Measurements from ENCODE around the gene TPPP3. TPM values are rescaled to one million over a fixed set of nuclear protein-coding genes. Genes with fewer than 3 reads are reported as not detected.

TPPP3 gene
- total RNA-seq, 2 donors from 2014 or later = 0.31 TPM; not detected in 1

DNA sequence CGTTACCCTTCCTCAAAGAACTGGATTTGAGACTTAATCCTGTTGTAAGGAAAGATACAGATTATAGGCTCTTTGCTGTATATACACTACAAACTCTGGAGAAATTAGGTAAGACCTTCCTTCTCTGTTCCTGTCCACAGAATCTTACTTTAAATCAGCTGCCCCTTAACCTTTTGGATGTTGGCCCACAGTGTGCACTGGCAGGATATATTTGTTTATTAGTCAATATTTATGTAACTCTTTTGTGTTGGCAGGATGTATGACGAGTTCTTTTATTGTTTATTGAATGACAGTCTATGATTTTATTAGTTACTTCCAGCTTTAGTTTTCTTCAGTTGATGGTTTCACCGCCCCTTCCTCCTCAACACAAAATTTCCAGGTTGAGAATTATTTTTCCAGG lies 47.0 kb downstream of the TPPP3 start:
- DNase-seq (ENCODE audit: low spot score) (no peak), ATAC-seq (no peak)
- H3K4me3 Mint-ChIP-seq = no peak overlapping the region
- no peaks in the 10 kb centered on the region for H3K36me3 Mint-ChIP-seq
- no peaks in the 10 kb centered on the region for H3K9me3 Mint-ChIP-seq
- H3K4me1 Mint-ChIP-seq (ENCODE audit: low read depth in 2 of 2) = no peaks in the 10 kb centered on the region
- H3K27ac Mint-ChIP-seq = no peak overlapping the region
- H3K27me3 Mint-ChIP-seq = no peaks in the 10 kb centered on the region

DNA sequence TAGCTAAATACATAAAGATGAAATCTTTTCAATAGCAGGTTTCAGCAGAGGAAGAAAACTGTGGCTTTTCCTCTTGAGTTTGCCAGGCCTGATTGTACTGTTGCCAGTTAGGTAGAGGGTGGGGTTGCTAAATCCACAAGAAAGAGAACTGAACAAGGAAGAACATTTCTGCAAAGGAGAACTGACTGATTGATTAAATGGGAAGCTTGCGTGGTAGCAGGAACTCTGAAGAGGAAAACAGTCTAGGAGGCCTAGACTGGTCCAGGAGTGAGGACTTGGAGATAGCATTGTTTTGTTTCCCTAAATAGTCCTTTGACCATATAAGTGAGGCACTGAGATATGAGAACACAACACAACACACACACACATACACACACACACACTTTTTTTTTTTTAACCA lies 47.9 kb downstream of the TPPP3 start:
- no peak overlapping the region for H3K4me3 Mint-ChIP-seq

DNA sequence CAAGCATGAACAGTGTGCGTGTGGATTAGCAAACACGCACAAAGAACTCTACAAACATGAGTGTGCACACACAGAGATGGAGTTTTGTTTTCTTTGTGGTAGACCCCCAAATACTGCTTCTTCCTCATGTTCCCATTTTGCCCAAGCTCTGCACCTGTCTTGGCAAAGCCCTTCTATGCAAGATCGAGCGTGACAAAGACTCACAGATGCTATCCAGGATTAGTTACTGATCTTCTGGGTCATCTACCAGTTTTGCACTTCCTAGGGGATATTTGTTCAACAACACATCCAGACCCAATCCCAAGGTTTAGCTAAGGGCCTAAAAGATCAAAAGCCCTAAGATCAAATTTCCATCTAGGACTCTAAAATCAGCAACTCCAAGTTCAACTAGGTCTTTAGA lies 50.7 kb downstream of the TPPP3 start:
- H3K4me3 Mint-ChIP-seq = no peak overlapping the region
- H3K4me1 Mint-ChIP-seq (ENCODE audit: low read depth in 2 of 2) = no peaks in the 10 kb centered on the region
- H3K27me3 Mint-ChIP-seq = no peaks in the 10 kb centered on the region
- no peaks in the 10 kb centered on the region for H3K36me3 Mint-ChIP-seq
- ATAC-seq = no peak
- DNase-seq (ENCODE audit: low spot score) = no peak
- no peak overlapping the region for H3K27ac Mint-ChIP-seq
- no peaks in the 10 kb centered on the region for H3K9me3 Mint-ChIP-seq

More for the DNA sequence above, 47.9 kb downstream of the TPPP3 start:
- Mint-ChIP-seq H3K9me3 (no peaks in the 10 kb centered on the region), H3K27ac (no peak overlapping the region), H3K36me3 (no peaks in the 10 kb centered on the region), H3K4me1 (ENCODE audit: low read depth in 2 of 2) (no peaks in the 10 kb centered on the region), H3K27me3 (no peaks in the 10 kb centered on the region)
- ATAC-seq (no peak), DNase-seq (ENCODE audit: low spot score) (no peak)

DNA sequence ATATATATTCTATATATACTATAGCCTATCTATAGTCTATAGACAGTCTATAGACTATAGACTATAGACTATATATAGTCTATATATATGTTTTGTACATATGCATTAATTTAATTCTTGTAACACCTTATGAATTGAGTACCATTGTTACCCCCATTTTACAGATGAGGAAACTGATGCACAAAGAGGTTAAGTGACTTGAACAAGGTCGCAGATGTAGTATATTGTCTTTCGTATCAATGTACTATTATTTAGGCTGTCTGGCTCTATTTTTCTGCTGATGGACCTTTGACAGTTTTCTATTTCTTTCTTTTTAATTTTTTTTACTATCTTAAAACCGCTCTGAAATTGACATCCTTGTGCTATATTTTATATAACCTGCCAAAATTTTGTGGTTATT lies 52.0 kb downstream of the TPPP3 start:
- H3K27ac Mint-ChIP-seq = no peak overlapping the region
- no peaks in the 10 kb centered on the region for H3K9me3 Mint-ChIP-seq
- H3K4me3 Mint-ChIP-seq = no peak overlapping the region
- no peaks in the 10 kb centered on the region for H3K27me3 Mint-ChIP-seq
- DNase-seq (ENCODE audit: low spot score) = no peak
- no peaks in the 10 kb centered on the region for H3K36me3 Mint-ChIP-seq
- no peaks in the 10 kb centered on the region for H3K4me1 Mint-ChIP-seq (ENCODE audit: low read depth in 2 of 2)
- no peak for ATAC-seq

Other genes starting within 250 kb of the TPPP3 start
- 1 to 10 TPM; 3.3 to 3.8 TPM for gene B3GNT9, start 242.5 kb downstream of the TPPP3 start, total RNA-seq
- gene TRADD, start 233.6 kb downstream of the TPPP3 start, total RNA-seq = 10 to 100 TPM; 38.5 to 51.2 TPM
- 10 to 100 TPM; 15.3 to 16.8 TPM for gene FBXL8, start 233.5 kb downstream of the TPPP3 start, total RNA-seq
- 10 to 100 TPM; 17.2 to 19.4 TPM for gene HSF4, start 228.8 kb downstream of the TPPP3 start, total RNA-seq
- 10 to 100 TPM; 10.5 to 20.1 TPM for gene NOL3, start 223.0 kb downstream of the TPPP3 start, total RNA-seq
- gene MATCAP1, start 209.5 kb downstream of the TPPP3 start, total RNA-seq = 10 to 100 TPM; 33.2 to 33.8 TPM
- gene EXOC3L1, start 203.4 kb downstream of the TPPP3 start, total RNA-seq = under 1 TPM in 1 of 2 donors, not detected in 1; 0.38 TPM
- gene E2F4, start 201.3 kb downstream of the TPPP3 start, total RNA-seq = 100 to 1,000 TPM; 110 to 188 TPM
- gene ELMO3, start 194.4 kb downstream of the TPPP3 start, total RNA-seq = 10 to 100 TPM in 1 of 2 donors, 1 to 10 TPM in 1; 3.6 to 13.9 TPM
- gene TMEM208, start 166.4 kb downstream of the TPPP3 start, total RNA-seq = 10 to 100 TPM; 55.1 to 56.1 TPM
- 100 to 1,000 TPM; 156 to 160 TPM for gene FHOD1, start 146.0 kb downstream of the TPPP3 start, total RNA-seq
- gene SLC9A5, start 144.5 kb downstream of the TPPP3 start, total RNA-seq = 1 to 10 TPM; 1.4 to 5.9 TPM
- 1 to 10 TPM; 5.8 to 8.7 TPM for gene PLEKHG4, start 114.0 kb downstream of the TPPP3 start, total RNA-seq
- gene KCTD19, start 66.8 kb downstream of the TPPP3 start, total RNA-seq = under 1 TPM in 1 of 2 donors, not detected in 1; 0.67 TPM
- gene LRRC36, start 66.7 kb downstream of the TPPP3 start, total RNA-seq = under 1 TPM in 1 of 2 donors, not detected in 1; 0.61 TPM
- gene ZDHHC1, start 23.0 kb upstream of the TPPP3 start, total RNA-seq = 1 to 10 TPM; 1.6 to 2.0 TPM
- gene HSD11B2, start 37.6 kb upstream of the TPPP3 start, total RNA-seq = not detected
- 10 to 100 TPM; 66.9 to 85.5 TPM for gene ATP6V0D1, start 87.7 kb upstream of the TPPP3 start, total RNA-seq
- gene AGRP, start 90.0 kb upstream of the TPPP3 start, total RNA-seq = not detected
- gene RIPOR1, start 135.3 kb upstream of the TPPP3 start, total RNA-seq = 10 to 100 TPM; 47.7 to 48.2 TPM
- gene CTCF, start 169.0 kb upstream of the TPPP3 start, total RNA-seq = 10 to 100 TPM; 54.3 to 72.4 TPM